ACC112 (cell line): ENCODE measurements around the gene SCAMP4.
"Not testable (repeated sequence)": the region's sequence is repeated elsewhere in the genome, so short reads cannot be mapped to it uniquely, and the experiment has no call there.

Source experiments
- H2AFZ ChIP-seq: fragments of 200-600 bp; sonication (generic); one replicate; pipeline ENCODE4 v1.6.0; 2017; ENCODE audit warnings: antibody characterized with exemption, low read length; ENCODE audit not compliant: unreplicated experiment
- H3K27ac ChIP-seq: fragments of 200-600 bp; sonication (generic); 2 replicates; pipeline ENCODE4 v1.5.1; 2014; ENCODE audit warnings: low read depth, mild to moderate bottlenecking, antibody characterized with exemption, low read length, moderate library complexity
- H3K27me3 ChIP-seq: fragments of 200-600 bp; sonication (generic); 2 replicates; pipeline ENCODE4 v1.6.1; 2014; ENCODE audit warnings: mild to moderate bottlenecking, antibody characterized with exemption, low read length, moderate library complexity, mixed read lengths; ENCODE audit not compliant: insufficient read depth
- H3K36me3 ChIP-seq: fragments of 200-600 bp; sonication (generic); 2 replicates; pipeline ENCODE4 v1.6.1; 2016; ENCODE audit warnings: mild to moderate bottlenecking, antibody characterized with exemption, low read length, moderate library complexity, mixed read lengths; ENCODE audit not compliant: insufficient read depth
- H3K4me1 ChIP-seq: fragments of 200-600 bp; sonication (generic); one replicate; pipeline ENCODE4 v1.6.1; 2016; ENCODE audit warnings: low read length, mixed read lengths; ENCODE audit not compliant: insufficient read depth, unreplicated experiment, control insufficient read depth
- H3K4me3 ChIP-seq: fragments of 200-600 bp; sonication (generic); 2 replicates; pipeline ENCODE4 v1.5.1; 2014; ENCODE audit warnings: mild to moderate bottlenecking, low read depth, low read length
- H3K79me2 ChIP-seq: fragments of 200-600 bp; sonication (generic); one replicate; pipeline ENCODE4 v1.6.0; 2016; ENCODE audit warnings: low read length; ENCODE audit not compliant: control insufficient read depth, unreplicated experiment, insufficient read depth

Gene SCAMP4

DNA sequence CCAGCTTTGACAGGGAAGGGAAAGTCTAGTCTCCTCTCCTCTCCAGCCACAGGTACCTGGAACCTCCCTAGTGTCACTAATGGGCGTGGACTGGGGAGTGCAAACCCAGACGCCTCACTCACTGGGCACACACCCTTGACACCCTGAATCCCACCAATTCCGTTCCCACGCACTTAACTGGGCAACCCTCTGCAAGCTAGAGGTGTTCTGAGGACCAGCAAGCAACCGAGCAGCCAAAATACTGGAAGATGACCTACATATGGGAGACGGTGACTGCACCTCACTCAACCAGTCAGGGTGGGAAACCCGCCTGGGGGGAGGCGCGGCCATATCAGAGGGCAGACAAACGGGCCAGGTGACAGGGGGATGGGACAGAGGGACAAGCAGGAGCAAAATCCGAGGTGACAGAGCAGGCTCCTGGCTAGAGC is 20.9 kb upstream of the SCAMP4 start:
- Histone ChIP-seq H3K36me3 (no peaks in the 10 kb centered on the region), H3K4me1 (peaks cover 7% of the 10 kb centered on the region), H2AFZ (no peak overlapping the region), H3K79me2 (peaks cover 40% of the 10 kb centered on the region), H3K27ac (no peak overlapping the region), H3K27me3 (no peaks in the 10 kb centered on the region), H3K4me3 (peak overlapping the region; percentile 97)

DNA sequence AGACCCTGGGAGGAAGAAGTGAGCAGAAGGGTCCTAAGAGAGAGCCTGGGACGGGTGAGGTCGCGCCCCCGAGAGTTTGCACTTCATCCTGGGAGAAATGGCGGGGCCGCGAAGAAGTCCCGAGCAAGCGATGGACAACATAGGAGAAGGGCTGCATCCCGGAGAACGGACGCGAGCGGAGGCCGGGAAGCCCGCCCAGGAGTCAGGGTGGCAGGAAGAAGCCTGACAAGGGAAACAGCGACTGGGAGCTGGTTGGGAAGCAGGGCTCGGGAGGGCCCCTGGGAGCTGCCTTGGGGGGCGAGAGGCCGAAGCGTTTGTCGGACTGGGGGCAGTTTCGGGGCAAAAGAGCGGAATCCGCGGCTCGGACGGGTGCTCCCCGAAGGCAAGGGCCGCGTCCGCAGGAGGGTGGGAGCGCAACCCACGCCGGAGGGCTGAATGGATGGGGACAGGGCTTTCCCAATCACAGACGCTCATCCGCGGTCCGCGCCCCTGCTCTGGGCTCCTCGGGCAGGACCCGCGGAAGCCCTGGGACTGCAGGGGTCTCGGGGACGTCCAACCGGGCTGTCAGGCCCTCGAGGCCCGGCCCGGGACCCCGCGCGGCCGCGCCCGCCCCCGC is 20.4 kb upstream of the SCAMP4 start:
- H3K36me3 ChIP-seq: no peaks in the 10 kb centered on the region
- no peaks in the 10 kb centered on the region for H3K27me3 ChIP-seq
- H3K4me1 ChIP-seq: peaks cover 7% of the 10 kb centered on the region
- H2AFZ ChIP-seq: no peak overlapping the region
- H3K4me3 ChIP-seq: peak overlapping the region; percentile 97
- H3K79me2 ChIP-seq: peaks cover 40% of the 10 kb centered on the region
- H3K27ac ChIP-seq: peak overlapping the region; percentile 39; the same call in 1 of the 2 replicates

DNA sequence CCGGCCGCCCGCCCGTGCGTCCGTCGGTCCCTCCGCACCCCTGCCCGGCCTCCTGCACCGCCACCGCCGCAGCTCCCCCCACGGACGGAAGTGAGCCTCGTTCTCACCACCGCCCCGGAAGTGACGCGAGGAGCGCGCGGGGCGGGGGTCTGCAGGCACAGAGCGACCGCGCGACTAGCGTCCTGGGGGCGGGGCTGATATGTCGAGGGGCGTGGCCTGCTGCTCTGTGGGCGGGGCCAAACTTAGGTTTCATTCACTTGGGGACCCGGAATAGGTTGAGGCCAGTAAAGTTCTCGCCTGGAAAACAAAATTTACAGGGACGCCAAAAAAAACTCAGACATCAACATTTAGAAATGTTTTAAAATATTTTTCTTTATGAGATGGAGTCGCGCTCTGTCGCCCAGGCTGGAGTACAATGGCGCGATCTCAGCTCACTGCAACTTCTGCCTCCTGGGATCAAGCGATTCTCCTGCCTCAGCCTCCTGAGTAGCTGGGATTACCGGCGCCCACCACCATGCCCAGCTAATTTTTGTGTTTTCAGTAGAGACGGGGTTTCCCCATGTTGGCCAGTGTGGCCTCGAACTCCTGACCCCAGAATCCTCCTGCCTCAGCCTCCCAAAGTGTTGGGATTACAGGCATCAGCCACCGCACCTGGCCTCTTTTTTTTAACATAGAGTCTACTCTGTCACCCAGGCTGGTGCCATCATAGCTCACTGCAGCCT is 19.6 kb upstream of the SCAMP4 start, which contains the start of gene ABHD17A:
ABHD17A (minus strand) TSS at position 99 of the 722 bp plus-strand sequence. CDS start 3,930 bp downstream, outside the sequence.
- not testable (repeated sequence) for H3K27me3 ChIP-seq, H3K36me3 ChIP-seq, H3K4me1 ChIP-seq, H2AFZ ChIP-seq
- Histone ChIP-seq H3K79me2 (peaks cover 38% of the 10 kb centered on the region), H3K4me3 (peak within 1 kb of the TSS; percentile 97), H3K27ac (peak within 1 kb of the TSS; percentile 39; the same call in 1 of the 2 replicates)

DNA sequence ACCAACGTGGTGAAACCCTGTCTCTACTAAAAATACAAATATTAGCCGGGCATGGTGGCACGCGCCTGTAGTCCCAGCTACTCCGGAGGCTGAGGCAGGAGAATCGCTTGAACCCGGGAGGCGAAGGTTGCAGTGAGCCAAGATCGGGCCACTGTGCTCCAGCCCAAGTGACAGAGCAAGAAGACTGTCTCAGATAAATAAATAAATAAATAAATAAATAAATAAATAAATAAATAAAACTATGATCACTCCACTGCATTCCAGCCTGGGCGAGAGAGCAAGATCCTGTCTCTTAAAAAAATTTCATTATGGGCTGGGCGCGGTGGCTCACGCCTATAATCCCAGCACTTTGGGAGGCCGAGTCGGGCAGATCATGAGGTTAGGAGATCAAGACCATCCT is 18.8 kb upstream of the SCAMP4 start:
- H3K79me2 ChIP-seq: peaks cover 35% of the 10 kb centered on the region
- not testable (repeated sequence) for H3K4me3 ChIP-seq, H3K27ac ChIP-seq, H3K4me1 ChIP-seq, H2AFZ ChIP-seq, H3K36me3 ChIP-seq, H3K27me3 ChIP-seq

DNA sequence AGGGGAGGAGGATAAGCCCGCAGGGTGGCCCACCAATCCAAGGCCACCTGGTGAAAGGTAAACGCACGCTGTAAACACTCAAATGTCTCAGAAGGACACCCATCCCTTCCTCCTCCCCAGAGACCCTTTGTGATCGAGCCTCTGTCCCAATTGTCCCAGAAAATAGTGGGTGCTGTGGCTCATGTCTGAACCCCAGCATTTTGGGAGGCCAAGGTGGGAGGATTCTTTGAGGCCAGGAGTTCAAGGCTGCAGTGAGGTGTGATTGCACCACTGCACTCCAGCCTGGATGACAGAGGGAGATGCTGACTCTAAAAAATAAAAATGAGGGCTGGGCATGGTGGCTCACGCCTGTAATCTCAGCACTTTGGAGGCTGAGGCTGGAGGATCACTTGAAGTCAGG is 16.8 kb upstream of the SCAMP4 start:
- H3K27me3 ChIP-seq: no peaks in the 10 kb centered on the region
- no peaks in the 10 kb centered on the region for H3K36me3 ChIP-seq
- H2AFZ ChIP-seq: no peak overlapping the region
- no peak overlapping the region for H3K4me3 ChIP-seq
- peaks cover 7% of the 10 kb centered on the region for H3K4me1 ChIP-seq
- no peak overlapping the region for H3K27ac ChIP-seq
- H3K79me2 ChIP-seq: peaks cover 16% of the 10 kb centered on the region

DNA sequence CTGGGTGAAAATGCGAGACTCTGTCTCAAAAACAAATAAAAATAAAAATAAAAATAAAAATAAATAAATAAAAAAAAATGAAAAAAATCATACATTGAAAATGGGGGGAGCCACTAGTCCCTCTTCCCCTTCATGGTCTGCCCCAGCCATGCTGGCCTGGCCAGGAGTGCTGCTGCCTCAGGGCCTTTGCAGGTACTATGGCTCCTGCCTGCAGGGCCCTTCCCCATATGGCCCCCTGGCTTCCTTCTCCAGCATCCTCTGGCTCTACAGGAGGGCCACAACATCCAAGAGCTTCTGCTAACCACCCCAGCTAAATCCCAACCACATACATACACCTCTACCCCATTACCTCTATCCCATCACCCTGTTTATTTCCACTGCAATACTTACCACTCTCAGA is 15.3 kb upstream of the SCAMP4 start:
- Histone ChIP-seq H2AFZ (no peak overlapping the region), H3K36me3 (no peaks in the 10 kb centered on the region), H3K4me1 (no peaks in the 10 kb centered on the region), H3K27ac (no peak overlapping the region), H3K4me3 (no peak overlapping the region), H3K79me2 (peaks cover under 1% of the 10 kb centered on the region), H3K27me3 (no peaks in the 10 kb centered on the region)

DNA sequence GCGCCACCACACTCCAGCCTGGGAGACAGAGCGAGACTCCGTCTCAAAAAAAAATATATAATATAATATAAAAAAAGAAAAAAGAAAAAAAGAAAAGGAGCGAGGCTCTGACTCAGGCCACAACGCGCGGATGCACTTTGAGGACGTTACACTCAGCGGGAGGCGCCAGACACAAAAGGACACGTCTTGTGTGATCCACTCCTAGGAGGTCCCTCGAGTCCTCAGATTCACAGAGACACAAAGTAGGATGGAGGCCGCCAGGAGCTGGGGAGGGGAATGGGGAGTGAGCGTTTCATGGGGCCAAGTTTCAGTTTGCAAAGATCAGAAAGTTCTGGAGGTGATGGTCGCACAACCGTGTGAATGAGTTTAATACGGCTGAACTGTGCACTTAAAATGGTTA is 11.4 kb upstream of the SCAMP4 start:
- Histone ChIP-seq H3K27me3 (no peaks in the 10 kb centered on the region), H3K27ac (no peak overlapping the region), H3K36me3 (no peaks in the 10 kb centered on the region), H2AFZ (no peak overlapping the region), H3K79me2 (no peaks in the 10 kb centered on the region), H3K4me1 (no peaks in the 10 kb centered on the region), H3K4me3 (no peak overlapping the region)

DNA sequence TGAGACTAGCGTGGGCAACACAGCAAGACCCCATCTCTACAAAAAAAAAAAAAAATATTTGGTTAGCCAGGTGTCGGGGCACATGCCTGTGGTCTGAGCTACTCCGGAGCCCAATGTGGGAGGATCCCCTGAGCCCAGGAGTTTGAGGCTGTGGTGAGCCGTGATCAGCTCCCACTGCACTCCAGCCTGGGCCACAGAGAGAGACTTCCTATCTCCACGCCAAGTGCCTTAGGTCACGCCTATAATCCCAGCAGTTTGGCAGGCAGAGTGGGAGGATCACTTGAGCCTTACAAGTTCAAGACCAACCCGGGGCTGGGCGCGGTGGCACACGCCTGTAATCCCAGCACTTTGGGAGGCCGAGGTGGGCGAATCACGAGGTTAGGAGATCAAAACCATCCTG is 8.7 kb upstream of the SCAMP4 start:
- no peaks in the 10 kb centered on the region for H3K27me3 ChIP-seq
- no peak overlapping the region for H3K27ac ChIP-seq
- H3K79me2 ChIP-seq: no peaks in the 10 kb centered on the region
- no peaks in the 10 kb centered on the region for H3K36me3 ChIP-seq
- no peaks in the 10 kb centered on the region for H3K4me1 ChIP-seq
- H3K4me3 ChIP-seq: no peak overlapping the region
- H2AFZ ChIP-seq: no peak overlapping the region

DNA sequence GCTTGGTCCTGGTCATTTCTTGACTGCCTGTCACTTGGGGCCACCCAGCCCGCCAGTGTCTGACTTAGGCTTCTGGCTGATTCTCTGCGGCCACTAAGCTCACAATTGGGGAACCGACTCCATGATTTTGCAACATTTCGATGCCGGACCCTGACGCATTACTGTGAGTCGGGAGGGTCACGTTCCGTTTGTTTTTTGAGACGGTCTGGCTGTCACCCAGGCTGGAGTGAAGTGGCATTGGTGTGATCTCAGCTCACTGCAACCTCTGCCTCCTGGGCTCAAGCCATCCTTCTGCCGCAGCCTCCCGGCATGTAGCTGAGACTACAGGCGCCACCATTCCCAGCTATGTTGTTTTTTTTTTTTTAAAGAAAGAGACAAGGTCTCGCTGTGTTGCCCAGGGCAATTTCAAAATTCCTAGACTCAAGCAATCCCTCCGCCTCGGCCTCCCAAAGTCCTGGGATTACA is 3.2 kb upstream of the SCAMP4 start:
- H2AFZ ChIP-seq: no peak overlapping the region
- peaks cover 3% of the 10 kb centered on the region for H3K4me1 ChIP-seq
- no peaks in the 10 kb centered on the region for H3K36me3 ChIP-seq
- no peaks in the 10 kb centered on the region for H3K27me3 ChIP-seq
- H3K27ac ChIP-seq: no peak overlapping the region
- H3K79me2 ChIP-seq: peaks cover 6% of the 10 kb centered on the region
- H3K4me3 ChIP-seq: no peak overlapping the region

DNA sequence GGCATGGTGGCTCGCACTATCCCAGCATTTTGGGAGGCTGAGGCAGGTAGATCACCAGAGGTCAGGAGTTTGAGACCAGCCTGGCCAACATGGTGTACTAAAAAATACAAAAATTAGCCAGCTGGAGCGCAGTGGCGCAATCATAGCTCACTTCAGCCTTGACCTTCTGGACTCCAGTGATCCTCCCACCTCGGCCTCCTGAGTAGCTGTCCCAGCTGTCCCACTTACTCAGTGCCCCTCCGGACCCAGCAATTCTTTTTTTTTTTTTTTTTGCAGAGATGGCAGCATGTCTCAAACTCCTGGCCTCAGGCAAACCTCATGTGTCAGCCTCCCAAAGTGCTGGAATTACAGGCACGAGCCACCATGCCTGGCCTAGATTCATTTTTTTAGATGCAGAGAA is 2.3 kb upstream of the SCAMP4 start:
- no peak overlapping the region for H2AFZ ChIP-seq
- H3K36me3 ChIP-seq: no peaks in the 10 kb centered on the region
- no peak overlapping the region for H3K4me3 ChIP-seq
- no peak overlapping the region for H3K27ac ChIP-seq
- H3K27me3 ChIP-seq: no peaks in the 10 kb centered on the region
- H3K4me1 ChIP-seq: peaks cover 3% of the 10 kb centered on the region
- H3K79me2 ChIP-seq: peaks cover 15% of the 10 kb centered on the region

DNA sequence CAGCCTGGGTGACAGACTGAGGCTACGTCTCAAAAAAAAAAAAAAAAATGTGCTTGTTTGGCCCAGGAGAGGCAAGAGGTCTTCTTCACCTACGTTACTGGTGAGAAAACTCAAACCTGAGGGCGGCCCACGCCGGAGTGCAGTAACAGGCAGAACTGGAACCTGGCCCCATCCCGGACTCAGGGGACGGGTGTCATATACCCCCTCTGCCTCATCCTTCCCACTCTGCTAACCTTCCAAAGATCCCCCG is 414 bp upstream of the SCAMP4 start:
- Histone ChIP-seq H3K79me2 (peaks cover 27% of the 10 kb centered on the region), H3K4me3 (peak overlapping the region; percentile 53), H3K4me1 (peaks cover 3% of the 10 kb centered on the region), H3K27ac (no peak overlapping the region), H3K27me3 (no peaks in the 10 kb centered on the region), H2AFZ (peak overlapping the region; percentile 2), H3K36me3 (no peaks in the 10 kb centered on the region)
